ENCODE results near the gene HSPB8. TPM values are rescaled to one million over a fixed set of nuclear protein-coding genes. Genes with fewer than 3 reads are reported as not detected.

The HSPB8 gene
- total RNA-seq, 2 donors from 2014 or later, result not detected

DNA sequence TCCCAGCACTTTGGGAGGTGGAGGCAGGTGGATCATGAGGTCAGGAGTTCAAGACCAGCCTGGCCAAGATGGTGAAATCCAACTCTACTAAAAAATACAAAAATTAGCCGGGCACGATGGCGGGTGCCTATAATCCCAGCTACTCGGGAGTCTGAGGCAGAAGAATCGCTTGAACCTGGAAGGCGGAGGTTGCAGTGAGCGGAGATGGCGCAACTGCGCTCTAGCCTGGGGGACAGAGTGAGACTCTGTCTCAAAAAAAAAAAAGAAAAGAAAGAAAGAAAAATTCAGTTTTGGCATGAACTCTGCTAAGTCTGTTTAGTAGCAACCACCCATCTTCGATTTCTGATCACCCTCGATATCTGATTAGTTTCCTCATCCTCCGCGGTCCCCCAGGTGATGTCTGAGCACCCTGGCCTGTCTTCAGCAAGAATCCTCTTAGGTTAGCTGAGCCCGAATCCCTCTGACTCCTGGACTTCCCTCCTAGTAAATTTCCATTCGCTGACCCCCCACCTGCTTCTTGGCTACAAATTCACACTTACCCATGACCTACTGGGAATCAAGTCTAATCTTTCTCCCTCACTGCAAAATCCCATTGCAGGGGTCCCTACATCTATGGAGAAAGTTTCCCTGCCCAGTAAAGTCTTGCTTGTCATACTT lies 879 bp upstream of the HSPB8 start:
- no peak for ATAC-seq
- Mint-ChIP-seq H3K27ac (no peak overlapping the region), H3K27me3 (peaks cover 35% of the 10 kb centered on the region), H3K4me1 (no peaks in the 10 kb centered on the region), H3K4me3 (no peak overlapping the region), H3K36me3 (ENCODE audit: low read depth) (no peaks in the 10 kb centered on the region)
- no peaks in the 10 kb centered on the region for H3K9me3 ChIP-seq (ENCODE audit: control insufficient read depth, low read length, poor library complexity, severe bottlenecking)
- DNase-seq, result no peak

DNA sequence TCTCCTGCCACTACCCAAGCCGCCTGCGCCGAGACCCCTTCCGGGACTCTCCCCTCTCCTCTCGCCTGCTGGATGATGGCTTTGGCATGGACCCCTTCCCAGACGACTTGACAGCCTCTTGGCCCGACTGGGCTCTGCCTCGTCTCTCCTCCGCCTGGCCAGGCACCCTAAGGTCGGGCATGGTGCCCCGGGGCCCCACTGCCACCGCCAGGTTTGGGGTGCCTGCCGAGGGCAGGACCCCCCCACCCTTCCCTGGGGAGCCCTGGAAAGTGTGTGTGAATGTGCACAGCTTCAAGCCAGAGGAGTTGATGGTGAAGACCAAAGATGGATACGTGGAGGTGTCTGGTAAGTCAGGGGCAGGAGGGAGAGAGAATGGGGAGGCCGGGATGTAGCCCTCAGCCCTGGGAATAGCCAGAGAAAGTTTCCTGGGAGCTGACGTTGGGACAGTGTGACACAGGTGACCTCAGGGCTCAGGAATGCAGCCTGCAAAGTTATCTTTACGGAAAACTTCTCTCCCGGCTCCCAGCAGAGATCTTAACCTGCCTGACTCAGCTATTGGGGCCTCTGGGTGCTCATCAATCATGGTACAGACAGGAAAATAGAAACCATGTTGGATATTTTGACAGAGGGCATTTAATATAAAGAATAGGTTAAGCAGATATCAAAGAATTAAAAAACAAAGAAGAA lies 747 bp downstream of the HSPB8 start:
- no peak overlapping the region for H3K4me3 Mint-ChIP-seq
- H3K27ac Mint-ChIP-seq, result no peak overlapping the region
- DNase-seq, result no peak
- no peaks in the 10 kb centered on the region for H3K4me1 Mint-ChIP-seq
- no peaks in the 10 kb centered on the region for H3K9me3 ChIP-seq (ENCODE audit: control insufficient read depth, low read length, poor library complexity, severe bottlenecking)
- H3K36me3 Mint-ChIP-seq (ENCODE audit: low read depth), result no peaks in the 10 kb centered on the region
- peaks cover 35% of the 10 kb centered on the region for H3K27me3 Mint-ChIP-seq
- ATAC-seq, result no peak

DNA sequence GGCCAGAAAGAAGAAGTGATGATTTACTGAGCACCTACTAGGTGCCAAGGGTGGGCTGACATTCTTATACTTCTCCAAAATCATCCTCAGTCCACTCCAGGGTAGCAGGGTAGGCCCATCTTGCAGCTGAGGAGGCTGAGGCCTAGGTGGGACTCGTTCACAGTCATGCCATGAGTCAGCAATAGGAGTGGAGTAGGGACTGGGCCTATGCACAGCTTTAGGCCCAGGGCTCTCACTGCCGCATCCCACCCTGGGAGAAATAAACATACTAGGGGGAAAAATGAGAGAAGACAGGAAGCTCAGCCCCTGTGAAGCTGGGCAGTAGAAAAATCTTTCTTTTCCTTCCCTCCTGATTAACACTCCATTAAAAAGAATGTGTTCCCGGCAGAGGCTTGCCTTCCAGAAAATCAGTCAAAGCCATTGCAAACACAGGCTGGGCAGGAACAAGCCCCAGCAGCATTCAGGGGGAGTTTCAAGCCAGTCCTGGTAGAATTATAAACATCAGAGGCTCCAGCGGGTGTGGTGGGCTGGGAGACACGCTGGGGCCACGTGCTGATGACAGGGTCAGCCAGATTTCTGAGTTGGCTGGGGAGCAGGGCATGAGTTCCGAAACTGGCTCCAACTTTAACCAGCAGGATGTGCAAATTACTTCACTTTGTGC lies 1.8 kb downstream of the HSPB8 start:
- no peak for ATAC-seq
- Mint-ChIP-seq H3K27me3 (peaks cover 30% of the 10 kb centered on the region), H3K36me3 (ENCODE audit: low read depth) (no peaks in the 10 kb centered on the region), H3K27ac (no peak overlapping the region), H3K4me3 (no peak overlapping the region), H3K4me1 (no peaks in the 10 kb centered on the region)
- DNase-seq, result no peak
- no peaks in the 10 kb centered on the region for H3K9me3 ChIP-seq (ENCODE audit: control insufficient read depth, low read length, poor library complexity, severe bottlenecking)

DNA sequence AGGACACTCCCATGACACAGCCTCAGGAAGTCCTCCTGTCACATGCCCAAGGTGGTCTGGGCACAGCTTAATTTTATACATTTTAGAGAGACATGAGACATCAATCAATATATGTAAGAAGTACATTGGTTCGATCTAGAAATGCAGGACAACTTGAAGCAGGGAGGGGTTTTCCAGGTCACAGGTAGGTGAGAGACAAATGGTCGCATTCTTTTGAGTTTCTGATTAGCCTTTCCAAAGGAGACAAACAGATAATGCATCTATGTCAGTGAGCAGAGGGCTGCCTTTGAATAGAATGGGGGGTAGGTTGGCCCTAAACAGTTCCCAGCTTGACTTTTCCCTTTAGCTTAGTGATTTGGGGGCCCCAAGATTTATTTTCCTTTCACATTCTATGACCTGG lies 2.5 kb downstream of the HSPB8 start:
- H3K9me3 ChIP-seq (ENCODE audit: control insufficient read depth, low read length, poor library complexity, severe bottlenecking), result no peaks in the 10 kb centered on the region
- Mint-ChIP-seq H3K4me1 (no peaks in the 10 kb centered on the region), H3K27me3 (peaks cover 27% of the 10 kb centered on the region), H3K4me3 (no peak overlapping the region), H3K27ac (no peak overlapping the region), H3K36me3 (ENCODE audit: low read depth) (no peaks in the 10 kb centered on the region)
- ATAC-seq, result no peak
- no peak for DNase-seq

DNA sequence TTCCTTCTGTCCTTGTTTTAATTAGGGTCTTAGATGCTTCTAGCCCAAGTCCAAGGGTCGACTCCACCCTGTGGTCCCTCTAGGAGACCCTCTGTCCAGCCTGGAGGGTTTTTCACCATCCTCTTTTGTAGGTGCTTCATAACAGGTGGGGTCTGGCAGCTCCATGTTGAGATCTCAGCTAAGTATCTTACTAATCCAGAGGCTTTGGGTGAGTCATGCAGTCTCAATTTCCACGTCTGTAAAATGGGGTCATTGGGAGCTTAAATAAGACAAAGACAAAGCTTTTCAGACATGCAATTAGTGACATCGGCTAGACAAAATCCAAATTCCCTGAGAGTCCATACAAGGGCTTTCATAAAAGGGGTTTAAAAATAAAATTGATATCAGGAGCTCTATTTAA lies 3.2 kb downstream of the HSPB8 start:
- H3K9me3 ChIP-seq (ENCODE audit: control insufficient read depth, low read length, poor library complexity, severe bottlenecking), result no peaks in the 10 kb centered on the region
- Mint-ChIP-seq H3K27ac (no peak overlapping the region), H3K4me3 (no peak overlapping the region), H3K4me1 (no peaks in the 10 kb centered on the region), H3K27me3 (peaks cover 20% of the 10 kb centered on the region), H3K36me3 (ENCODE audit: low read depth) (no peaks in the 10 kb centered on the region)
- no peak for ATAC-seq
- no peak for DNase-seq

DNA sequence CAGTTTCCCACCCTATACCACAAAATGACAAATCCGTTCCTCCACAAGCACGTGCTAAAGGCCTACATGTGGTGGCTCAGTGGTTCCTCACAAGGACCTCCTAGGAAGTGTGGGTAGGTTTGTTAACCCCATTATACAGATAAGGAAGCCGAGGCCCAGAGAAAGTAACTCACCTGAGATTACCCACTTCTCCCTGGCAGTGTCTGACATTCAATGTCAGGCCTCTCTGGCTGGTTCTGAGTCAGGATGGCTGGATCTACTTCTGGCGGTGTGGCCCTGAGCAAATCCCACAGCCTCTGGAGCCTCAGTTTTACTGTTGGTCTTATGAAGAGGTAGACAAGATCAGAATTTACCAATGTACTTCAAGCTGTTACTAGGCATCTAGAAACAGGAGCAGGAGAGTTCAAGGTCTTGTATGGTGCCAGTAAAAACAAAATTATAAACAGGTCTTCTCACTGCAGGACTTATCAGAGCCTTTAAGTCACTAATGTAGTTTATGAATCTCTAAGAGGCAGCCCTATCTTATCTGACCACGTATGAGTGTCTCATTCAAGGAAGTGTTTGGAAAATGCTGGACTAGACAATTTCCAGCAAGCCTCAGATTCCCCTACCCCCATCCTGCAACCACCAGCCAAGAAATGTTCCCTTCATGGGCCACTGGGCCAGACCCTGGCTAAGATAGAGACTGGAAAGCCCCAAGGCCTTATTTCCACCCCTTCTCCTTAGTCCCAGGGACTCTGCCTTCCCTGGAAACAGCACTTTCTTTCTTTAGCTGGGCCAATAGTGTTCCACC lies 4.2 kb downstream of the HSPB8 start:
- H3K4me1 Mint-ChIP-seq, result no peaks in the 10 kb centered on the region
- no peaks in the 10 kb centered on the region for H3K36me3 Mint-ChIP-seq (ENCODE audit: low read depth)
- no peak for DNase-seq
- ATAC-seq, result no peak
- H3K27ac Mint-ChIP-seq, result no peak overlapping the region
- no peak overlapping the region for H3K4me3 Mint-ChIP-seq
- H3K9me3 ChIP-seq (ENCODE audit: control insufficient read depth, low read length, poor library complexity, severe bottlenecking), result no peaks in the 10 kb centered on the region
- peaks cover 12% of the 10 kb centered on the region for H3K27me3 Mint-ChIP-seq

DNA sequence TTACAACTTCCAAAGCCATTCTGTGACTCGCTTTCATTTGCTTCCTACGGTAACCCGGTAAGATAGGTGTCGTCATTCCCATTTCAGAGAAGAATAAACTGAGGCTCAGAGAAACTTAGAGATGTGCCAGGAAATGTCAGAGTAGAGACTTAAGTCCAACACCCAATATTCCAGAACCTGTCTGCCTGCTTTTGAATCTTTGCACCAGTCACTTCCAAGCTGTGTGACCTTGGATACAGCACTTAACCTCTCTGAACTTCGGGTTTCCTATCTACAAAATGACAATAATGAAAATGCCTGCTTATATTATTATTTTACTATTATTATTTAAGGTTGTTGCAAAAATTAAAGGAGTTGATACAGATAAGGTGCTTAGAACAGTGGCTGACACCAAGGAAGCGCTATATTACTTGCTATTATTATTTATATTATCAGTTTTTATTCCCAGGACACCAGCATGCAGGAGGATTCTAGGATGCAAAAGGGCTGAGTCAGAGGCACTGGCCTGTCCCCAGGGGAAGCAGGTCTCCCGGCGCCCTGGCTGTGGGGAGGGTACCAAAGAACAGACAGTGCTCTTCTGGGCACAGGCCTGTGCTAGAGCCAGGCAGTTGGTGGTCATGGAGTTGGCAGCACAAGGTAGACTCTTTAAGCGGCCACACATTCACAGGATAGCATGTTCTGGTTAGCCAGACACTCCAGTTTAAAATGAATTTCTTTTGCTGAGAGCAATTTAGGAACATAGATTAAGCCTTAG lies 5.4 kb downstream of the HSPB8 start:
- no peak for ATAC-seq
- Mint-ChIP-seq H3K36me3 (ENCODE audit: low read depth) (no peaks in the 10 kb centered on the region), H3K4me1 (no peaks in the 10 kb centered on the region), H3K27ac (no peak overlapping the region), H3K27me3 (peaks cover 7% of the 10 kb centered on the region), H3K4me3 (no peak overlapping the region)
- no peaks in the 10 kb centered on the region for H3K9me3 ChIP-seq (ENCODE audit: control insufficient read depth, low read length, poor library complexity, severe bottlenecking)
- DNase-seq, result no peak

DNA sequence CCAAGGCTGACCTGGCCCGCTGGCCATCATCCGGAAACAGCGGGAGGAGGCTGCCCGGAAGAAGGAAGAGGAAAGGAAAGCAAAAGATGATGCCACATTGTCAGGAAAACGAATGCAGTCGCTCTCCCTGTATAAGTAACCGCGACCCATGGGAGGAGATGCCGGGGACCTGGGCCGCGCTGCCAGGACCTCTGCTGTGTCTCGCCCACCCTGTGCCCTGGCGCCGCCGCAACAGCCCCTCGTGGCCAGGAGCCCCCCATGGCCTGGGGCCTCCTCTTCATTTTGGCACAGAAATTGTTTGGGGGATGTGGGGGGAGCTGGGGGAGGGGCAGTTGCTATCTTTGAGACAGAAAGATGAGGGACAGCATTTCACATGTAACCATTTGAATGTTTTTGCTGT lies 16.5 kb downstream of the HSPB8 start:
- no peaks in the 10 kb centered on the region for H3K9me3 ChIP-seq (ENCODE audit: control insufficient read depth, low read length, poor library complexity, severe bottlenecking)
- no peaks in the 10 kb centered on the region for H3K27me3 Mint-ChIP-seq
- no peaks in the 10 kb centered on the region for H3K4me1 Mint-ChIP-seq
- H3K4me3 Mint-ChIP-seq, result no peak overlapping the region
- H3K27ac Mint-ChIP-seq, result no peak overlapping the region
- no peaks in the 10 kb centered on the region for H3K36me3 Mint-ChIP-seq (ENCODE audit: low read depth)
- no peak for ATAC-seq
- no peak for DNase-seq

DNA sequence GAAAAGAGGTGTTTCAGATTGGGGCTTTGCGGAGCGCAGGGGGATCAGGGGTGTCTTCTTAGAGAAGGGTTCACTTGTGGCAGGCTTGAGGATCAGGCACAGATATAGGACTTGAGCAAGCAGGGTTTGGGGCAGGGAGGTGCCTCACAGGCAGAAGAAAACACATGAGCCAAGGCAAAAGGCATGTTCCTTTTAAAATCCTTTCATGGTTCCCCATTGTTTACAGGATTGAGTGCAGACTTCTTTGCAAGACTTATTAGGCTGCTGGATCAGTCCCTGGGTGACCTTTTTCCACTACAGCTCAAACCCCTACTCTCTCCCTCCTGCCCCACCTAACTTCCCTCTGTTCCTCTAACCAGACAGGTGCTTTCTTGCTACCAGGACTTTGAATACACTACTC lies 19.7 kb downstream of the HSPB8 start:
- Mint-ChIP-seq H3K27ac (no peak overlapping the region), H3K36me3 (ENCODE audit: low read depth) (no peaks in the 10 kb centered on the region), H3K27me3 (no peaks in the 10 kb centered on the region), H3K4me1 (no peaks in the 10 kb centered on the region), H3K4me3 (no peak overlapping the region)
- ATAC-seq, result no peak
- H3K9me3 ChIP-seq (ENCODE audit: control insufficient read depth, low read length, poor library complexity, severe bottlenecking), result no peaks in the 10 kb centered on the region
- DNase-seq, result no peak

DNA sequence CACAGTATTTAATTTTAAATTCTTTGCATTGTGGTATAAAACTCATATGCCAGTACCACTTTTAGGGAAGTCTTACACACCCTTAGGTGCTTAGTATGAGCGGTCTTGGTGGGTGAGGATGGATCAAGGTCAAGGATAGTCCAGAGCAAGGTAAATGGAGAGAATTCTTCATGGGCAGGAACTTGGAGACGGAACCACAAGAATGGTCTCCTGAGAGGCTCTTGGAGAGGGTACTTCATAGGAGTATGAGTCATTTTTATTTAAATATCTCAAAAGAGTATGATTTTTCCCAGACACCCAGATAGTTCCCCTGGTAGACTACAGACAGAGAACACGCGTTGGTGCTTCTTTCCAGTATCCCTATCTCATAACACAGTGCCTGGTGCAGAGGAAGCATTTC lies 21.9 kb downstream of the HSPB8 start:
- no peak for ATAC-seq
- no peak for DNase-seq
- no peaks in the 10 kb centered on the region for H3K9me3 ChIP-seq (ENCODE audit: control insufficient read depth, low read length, poor library complexity, severe bottlenecking)
- Mint-ChIP-seq H3K4me1 (no peaks in the 10 kb centered on the region), H3K27me3 (peaks cover 7% of the 10 kb centered on the region), H3K4me3 (no peak overlapping the region), H3K27ac (no peak overlapping the region), H3K36me3 (ENCODE audit: low read depth) (no peaks in the 10 kb centered on the region)

DNA sequence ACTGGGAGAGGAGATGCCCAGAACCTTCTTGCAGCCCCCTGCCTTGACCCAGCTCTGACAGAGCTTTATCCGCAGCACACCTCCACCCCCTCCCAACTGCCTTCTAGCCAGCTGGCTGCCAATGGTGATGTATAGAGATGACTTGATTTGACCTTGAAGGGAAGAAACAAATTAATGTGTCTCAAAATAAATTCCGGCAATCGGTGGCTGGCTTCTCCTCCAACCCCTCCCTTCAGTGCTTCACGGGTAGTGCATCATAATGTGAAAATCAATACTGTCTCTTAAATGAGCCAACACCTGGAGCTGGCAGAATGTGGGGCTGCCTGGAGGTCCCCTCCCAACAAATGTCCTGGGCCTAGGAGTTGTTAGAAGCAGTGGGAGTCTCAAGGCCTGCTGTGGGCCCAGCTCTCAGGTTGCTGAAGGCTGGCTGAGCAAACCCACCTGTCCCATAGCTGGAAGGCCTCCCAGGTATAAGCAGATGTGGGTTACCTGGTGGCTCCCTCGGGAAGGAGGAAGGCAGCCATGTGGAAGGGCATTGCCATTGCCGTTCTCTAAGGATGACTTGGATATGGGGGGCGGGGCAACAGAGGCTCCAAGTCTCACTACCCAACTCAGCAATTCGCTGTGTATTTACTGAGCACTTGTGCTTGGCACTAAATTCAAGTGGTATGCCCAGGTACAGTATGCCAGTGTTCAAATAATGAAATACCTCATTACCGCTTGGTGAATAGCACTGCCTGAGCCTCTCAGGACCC lies 23.2 kb downstream of the HSPB8 start:
- no peak overlapping the region for H3K4me3 Mint-ChIP-seq
- DNase-seq (no peak), ATAC-seq (no peak)
- no peak overlapping the region for H3K27ac Mint-ChIP-seq
- H3K9me3 ChIP-seq (ENCODE audit: control insufficient read depth, low read length, poor library complexity, severe bottlenecking), result no peaks in the 10 kb centered on the region
- H3K4me1 Mint-ChIP-seq, result no peaks in the 10 kb centered on the region
- H3K36me3 Mint-ChIP-seq (ENCODE audit: low read depth), result no peaks in the 10 kb centered on the region
- H3K27me3 Mint-ChIP-seq, result peaks cover 7% of the 10 kb centered on the region

DNA sequence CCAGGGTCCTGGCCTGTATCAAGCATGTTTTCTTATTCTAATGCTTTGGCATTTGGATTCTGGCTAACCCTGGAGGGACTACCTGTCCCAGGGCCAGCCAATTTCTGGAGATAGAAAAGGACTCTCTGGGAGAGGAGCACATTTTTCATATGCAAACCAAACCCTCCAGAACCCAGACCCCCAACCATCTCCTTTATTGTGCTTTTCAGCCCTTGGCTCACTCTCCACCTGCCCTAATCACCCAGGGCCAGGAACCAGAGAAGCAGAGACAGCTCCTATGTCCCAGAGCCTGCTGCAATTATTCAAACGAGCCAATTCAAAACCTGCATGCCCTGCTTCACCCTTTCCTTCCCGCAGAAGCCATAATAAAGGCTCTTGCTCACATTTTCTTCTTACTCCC lies 23.8 kb downstream of the HSPB8 start:
- H3K36me3 Mint-ChIP-seq (ENCODE audit: low read depth), result no peaks in the 10 kb centered on the region
- no peak overlapping the region for H3K4me3 Mint-ChIP-seq
- H3K4me1 Mint-ChIP-seq, result no peaks in the 10 kb centered on the region
- H3K9me3 ChIP-seq (ENCODE audit: control insufficient read depth, low read length, poor library complexity, severe bottlenecking), result no peaks in the 10 kb centered on the region
- peaks cover 7% of the 10 kb centered on the region for H3K27me3 Mint-ChIP-seq
- no peak for DNase-seq
- no peak for ATAC-seq
- no peak overlapping the region for H3K27ac Mint-ChIP-seq

All from T-helper 17 cell (primary cell).